ENCODE results near the gene CCL16. TPM values are rescaled to one million over a fixed set of nuclear protein-coding genes. Genes with fewer than 3 reads are reported as not detected.
"Not testable (repeated sequence)": the region's sequence is repeated elsewhere in the genome, so short reads cannot be mapped to it uniquely, and the experiment has no call there.

The CCL16 gene
- total RNA-seq, 1 donor from 2014 or later: not detected

DNA sequence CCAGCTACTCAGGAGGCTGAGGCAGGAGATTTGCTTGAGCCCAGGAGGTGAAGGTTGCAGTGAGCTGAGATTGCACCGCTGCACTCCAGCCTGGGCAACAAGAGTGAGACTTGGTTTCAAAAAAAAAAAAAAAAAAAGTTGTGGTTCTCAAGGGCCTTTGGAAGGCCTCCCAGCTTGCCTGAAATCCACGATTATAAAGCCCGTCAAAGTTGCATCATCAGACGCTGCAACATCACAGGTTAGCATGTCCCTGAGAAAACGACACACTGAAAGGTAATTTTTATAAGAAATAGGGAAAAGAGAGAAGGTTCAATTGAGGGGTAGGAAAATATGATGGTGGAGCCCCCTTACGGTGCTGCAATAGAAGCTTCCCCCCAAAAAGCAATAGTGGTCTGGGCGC lies 33.2 kb downstream of the CCL16 start:
- Mint-ChIP-seq H3K36me3 (ENCODE audit: low read depth) (no peaks in the 10 kb centered on the region), H3K4me3 (no peak overlapping the region), H3K27ac (no peak overlapping the region), H3K9me3 (no peaks in the 10 kb centered on the region), H3K27me3 (ENCODE audit: insufficient read depth) (peaks cover 11% of the 10 kb centered on the region), H3K4me1 (ENCODE audit: low read depth) (peaks cover 2% of the 10 kb centered on the region)
- intact Hi-C loops (cut with micrococcal nuclease): no loop called here
- no peak for DNase-seq (ENCODE audit: low spot score)

DNA sequence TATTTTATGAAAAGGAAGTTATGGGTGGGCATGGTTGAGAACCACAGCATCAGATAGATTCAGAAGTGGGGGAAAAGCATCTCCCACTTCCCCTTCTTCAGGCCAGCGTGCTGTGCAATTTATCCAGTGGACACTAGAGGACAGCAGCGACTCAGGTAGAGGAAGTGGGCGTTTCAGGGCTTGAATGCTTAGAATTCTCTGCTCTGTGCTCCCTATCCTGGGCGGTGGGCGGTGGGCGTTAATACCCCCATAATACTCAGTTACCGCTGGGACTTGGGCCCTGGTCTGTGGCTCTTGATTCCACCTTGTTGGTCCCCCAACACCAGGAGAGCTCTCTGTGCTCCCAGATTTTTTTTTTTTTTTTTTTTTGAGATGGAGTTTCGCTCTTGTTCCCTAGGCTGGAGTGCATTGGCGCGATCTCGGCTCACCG lies 34.1 kb downstream of the CCL16 start:
- Mint-ChIP-seq H3K4me1 (ENCODE audit: low read depth) (peaks cover 4% of the 10 kb centered on the region), H3K4me3 (no peak overlapping the region), H3K36me3 (ENCODE audit: low read depth) (no peaks in the 10 kb centered on the region), H3K27ac (no peak overlapping the region), H3K9me3 (no peaks in the 10 kb centered on the region), H3K27me3 (ENCODE audit: insufficient read depth) (peaks cover 4% of the 10 kb centered on the region)
- peak; percentile 24 for DNase-seq (ENCODE audit: low spot score)
- intact Hi-C loops (cut with micrococcal nuclease): no loop called here

DNA sequence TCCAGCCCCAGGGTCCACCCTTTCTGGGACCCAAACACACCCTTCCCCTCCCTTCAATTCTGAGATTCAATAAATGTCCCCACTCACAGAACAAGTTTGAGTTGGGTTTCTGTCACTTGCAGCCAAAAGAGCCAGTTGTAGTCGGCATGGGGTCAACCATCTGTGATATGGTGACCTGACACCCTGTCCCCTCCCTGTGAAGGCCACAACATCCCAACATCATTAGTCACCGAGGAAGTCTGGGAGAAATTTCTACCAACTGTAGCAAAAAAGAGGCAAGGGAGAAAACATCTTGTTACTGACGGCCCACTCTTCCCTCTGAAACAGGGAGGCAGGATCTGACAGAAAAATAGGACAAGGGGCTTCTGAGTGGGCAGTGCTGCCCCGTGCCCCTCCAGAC lies 37.1 kb downstream of the CCL16 start:
- peaks cover under 1% of the 10 kb centered on the region for H3K9me3 Mint-ChIP-seq
- peaks cover 6% of the 10 kb centered on the region for H3K27me3 Mint-ChIP-seq (ENCODE audit: insufficient read depth)
- H3K36me3 Mint-ChIP-seq (ENCODE audit: low read depth): no peaks in the 10 kb centered on the region
- peaks cover 4% of the 10 kb centered on the region for H3K4me1 Mint-ChIP-seq (ENCODE audit: low read depth)
- DNase-seq (ENCODE audit: low spot score): no peak
- intact Hi-C loops (cut with micrococcal nuclease): no loop called here
- H3K27ac Mint-ChIP-seq: no peak overlapping the region
- H3K4me3 Mint-ChIP-seq: no peak overlapping the region

DNA sequence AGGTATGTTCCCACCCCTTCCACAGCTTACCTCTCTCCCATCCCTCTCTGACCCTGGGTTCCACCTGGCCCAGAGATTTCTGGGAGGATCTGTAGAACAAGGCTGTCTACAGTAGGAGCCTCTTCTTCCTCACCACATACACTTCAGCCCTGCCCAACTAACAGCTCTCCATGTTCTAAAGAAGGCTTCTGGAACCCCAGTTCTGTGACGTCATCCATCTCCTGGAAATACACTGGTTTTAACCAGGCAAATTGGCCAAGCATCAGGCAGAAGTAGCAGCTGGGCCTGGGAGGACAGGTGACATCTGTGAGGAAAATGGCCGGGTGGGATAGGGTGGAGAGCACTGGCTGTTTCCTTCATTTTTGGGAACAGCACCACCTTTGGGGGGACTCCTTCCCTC lies 37.8 kb downstream of the CCL16 start, which contains the start of gene LYZL6:
TSS of gene LYZL6 (minus strand) at position 177 of the 400 bp plus-strand sequence. CDS start 4,357 bp downstream, outside the sequence.
- Mint-ChIP-seq H3K36me3 (ENCODE audit: low read depth) (no peaks in the 10 kb centered on the region), H3K4me1 (ENCODE audit: low read depth) (peaks cover 4% of the 10 kb centered on the region), H3K27ac (no peak within 1 kb of the TSS), H3K9me3 (peaks cover 5% of the 10 kb centered on the region), H3K4me3 (no peak within 1 kb of the TSS), H3K27me3 (ENCODE audit: insufficient read depth) (peaks cover 11% of the 10 kb centered on the region)
- intact Hi-C loops (cut with micrococcal nuclease): no loop called here
- DNase-seq (ENCODE audit: low spot score): no peak

DNA sequence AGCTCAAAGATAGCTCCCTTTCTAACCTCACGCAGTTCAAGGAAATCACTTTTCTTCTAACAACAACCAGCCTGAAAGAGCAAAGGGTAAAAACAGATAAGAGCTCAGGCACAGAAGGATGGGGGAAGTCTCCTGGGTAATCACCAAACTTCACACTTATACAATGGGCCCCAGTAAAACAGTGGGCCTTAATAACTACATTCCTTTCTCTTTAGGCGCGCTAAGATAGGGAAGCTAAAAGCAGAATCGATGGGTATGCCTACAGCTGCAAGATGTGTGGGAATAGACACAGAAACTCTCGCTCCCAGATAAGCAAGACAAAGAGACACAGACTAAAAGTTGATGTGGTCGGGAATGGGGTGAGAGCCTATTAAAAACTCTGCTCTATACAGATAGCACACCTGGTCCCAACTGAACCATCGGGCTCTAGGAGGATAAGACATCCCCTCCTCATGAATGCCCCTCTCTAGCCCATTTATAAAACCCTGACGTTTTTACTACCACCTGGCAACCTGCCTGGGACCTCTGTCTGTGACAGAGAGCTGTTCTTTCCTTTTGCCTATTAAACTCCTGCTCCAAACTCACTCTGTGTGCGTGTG lies 38.6 kb downstream of the CCL16 start:
- peaks cover 4% of the 10 kb centered on the region for H3K4me1 Mint-ChIP-seq (ENCODE audit: low read depth)
- H3K9me3 Mint-ChIP-seq: peaks cover 5% of the 10 kb centered on the region
- no peaks in the 10 kb centered on the region for H3K36me3 Mint-ChIP-seq (ENCODE audit: low read depth)
- H3K4me3 Mint-ChIP-seq: no peak overlapping the region
- intact Hi-C loops (cut with micrococcal nuclease): no loop called here
- no peak overlapping the region for H3K27ac Mint-ChIP-seq
- peaks cover 11% of the 10 kb centered on the region for H3K27me3 Mint-ChIP-seq (ENCODE audit: insufficient read depth)
- DNase-seq (ENCODE audit: low spot score): no peak

DNA sequence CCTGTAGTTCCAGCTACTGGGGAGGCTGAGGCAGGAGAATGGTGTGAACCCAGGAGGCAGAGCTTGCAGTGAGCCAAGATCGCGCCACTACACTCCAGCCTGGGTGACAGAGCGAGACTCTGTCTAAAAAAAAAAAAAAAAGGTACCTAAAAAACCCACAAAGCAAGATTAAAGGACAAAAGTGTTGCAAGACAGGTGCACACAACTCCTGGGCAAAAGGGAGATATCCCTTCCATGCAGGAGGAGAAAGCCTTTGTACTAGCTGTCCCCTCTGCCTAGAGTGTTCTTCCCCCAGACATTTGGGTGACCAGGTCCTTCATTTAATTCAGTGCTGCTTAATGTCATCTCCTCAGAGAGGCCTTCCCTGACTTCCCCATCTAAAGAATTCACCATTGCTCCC lies 42.8 kb downstream of the CCL16 start:
- intact Hi-C loops (cut with micrococcal nuclease); DNase-seq (ENCODE audit: low spot score); H3K27ac Mint-ChIP-seq; H3K9me3 Mint-ChIP-seq; H3K4me1 Mint-ChIP-seq (ENCODE audit: low read depth); H3K4me3 Mint-ChIP-seq; H3K36me3 Mint-ChIP-seq (ENCODE audit: low read depth): not testable (repeated sequence)
- H3K27me3 Mint-ChIP-seq (ENCODE audit: insufficient read depth): peaks cover 24% of the 10 kb centered on the region

DNA sequence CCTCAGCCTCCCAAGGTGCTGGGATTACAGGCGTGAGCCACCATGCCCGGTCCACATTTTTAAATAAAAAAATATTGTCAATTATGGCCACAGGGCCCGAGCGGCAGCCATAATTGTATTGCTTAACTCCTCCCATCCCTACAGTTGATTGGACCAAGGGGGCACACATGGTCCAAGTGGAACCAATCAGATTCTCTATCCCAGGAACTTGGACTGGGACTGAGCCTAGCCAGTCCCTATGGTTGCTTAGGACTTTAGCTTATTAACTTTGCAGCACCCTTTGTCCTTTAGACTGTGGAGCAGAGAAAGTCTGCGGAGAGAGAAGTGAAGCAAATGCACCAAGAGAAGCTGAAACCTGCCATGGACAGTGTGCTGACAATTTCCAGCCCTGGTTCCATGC lies 45.2 kb downstream of the CCL16 start:
- no peak overlapping the region for H3K4me3 Mint-ChIP-seq
- H3K36me3 Mint-ChIP-seq (ENCODE audit: low read depth): no peaks in the 10 kb centered on the region
- peaks cover 6% of the 10 kb centered on the region for H3K4me1 Mint-ChIP-seq (ENCODE audit: low read depth)
- H3K9me3 Mint-ChIP-seq: peaks cover 5% of the 10 kb centered on the region
- no peak for DNase-seq (ENCODE audit: low spot score)
- intact Hi-C loops (cut with micrococcal nuclease): no loop called here
- no peak overlapping the region for H3K27ac Mint-ChIP-seq
- peaks cover 22% of the 10 kb centered on the region for H3K27me3 Mint-ChIP-seq (ENCODE audit: insufficient read depth)

DNA sequence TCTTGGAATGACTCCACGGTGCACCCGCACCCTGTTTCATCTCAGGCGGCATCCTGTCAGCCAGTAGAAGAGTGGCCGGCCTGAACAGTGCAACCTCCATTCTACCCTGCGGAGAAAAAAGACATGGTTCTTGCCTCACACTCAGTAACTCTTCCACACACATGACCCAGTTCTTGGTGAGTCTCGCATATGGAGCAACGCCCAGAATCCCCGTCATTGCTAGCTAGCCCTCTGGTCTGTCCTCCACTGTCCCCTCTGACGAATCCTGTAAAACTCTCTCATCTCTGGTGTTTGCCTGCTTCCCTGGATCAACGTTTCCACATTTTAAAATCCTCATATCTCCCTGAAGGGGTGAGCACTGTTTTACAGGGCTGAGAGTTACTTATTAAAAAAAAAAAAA lies 46.5 kb downstream of the CCL16 start:
- DNase-seq (ENCODE audit: low spot score): no peak
- Mint-ChIP-seq H3K27ac (no peak overlapping the region), H3K9me3 (peaks cover 5% of the 10 kb centered on the region), H3K4me3 (no peak overlapping the region), H3K27me3 (ENCODE audit: insufficient read depth) (peaks cover 24% of the 10 kb centered on the region), H3K4me1 (ENCODE audit: low read depth) (peaks cover 19% of the 10 kb centered on the region), H3K36me3 (ENCODE audit: low read depth) (no peaks in the 10 kb centered on the region)
- intact Hi-C loops (cut with micrococcal nuclease): no loop called here

DNA sequence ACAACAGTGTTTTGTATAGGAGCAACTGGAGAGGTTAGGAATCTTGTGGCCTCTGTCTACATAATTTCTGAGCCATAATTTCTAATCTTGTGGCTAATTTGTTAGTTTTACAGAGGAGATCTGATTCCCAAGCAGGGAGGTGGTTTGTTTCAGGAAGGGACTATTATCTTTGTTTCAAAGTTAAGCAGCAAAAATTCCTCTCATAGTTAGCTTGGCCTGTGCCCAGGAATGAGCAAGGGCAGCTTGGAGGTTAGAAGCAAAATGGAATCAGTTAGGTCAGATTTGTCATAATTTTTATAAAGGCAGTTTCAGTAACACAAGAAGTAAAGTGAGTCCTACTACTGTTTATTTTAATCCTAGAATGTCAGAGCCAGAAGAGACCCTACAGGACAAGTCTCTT lies 48.7 kb downstream of the CCL16 start:
- Mint-ChIP-seq H3K27ac (no peak overlapping the region), H3K36me3 (ENCODE audit: low read depth) (peaks cover 5% of the 10 kb centered on the region), H3K4me3 (no peak overlapping the region), H3K27me3 (ENCODE audit: insufficient read depth) (peaks cover 18% of the 10 kb centered on the region), H3K4me1 (ENCODE audit: low read depth) (peaks cover 28% of the 10 kb centered on the region), H3K9me3 (no peaks in the 10 kb centered on the region)
- intact Hi-C loops (cut with micrococcal nuclease): no loop called here
- DNase-seq (ENCODE audit: low spot score): no peak

DNA sequence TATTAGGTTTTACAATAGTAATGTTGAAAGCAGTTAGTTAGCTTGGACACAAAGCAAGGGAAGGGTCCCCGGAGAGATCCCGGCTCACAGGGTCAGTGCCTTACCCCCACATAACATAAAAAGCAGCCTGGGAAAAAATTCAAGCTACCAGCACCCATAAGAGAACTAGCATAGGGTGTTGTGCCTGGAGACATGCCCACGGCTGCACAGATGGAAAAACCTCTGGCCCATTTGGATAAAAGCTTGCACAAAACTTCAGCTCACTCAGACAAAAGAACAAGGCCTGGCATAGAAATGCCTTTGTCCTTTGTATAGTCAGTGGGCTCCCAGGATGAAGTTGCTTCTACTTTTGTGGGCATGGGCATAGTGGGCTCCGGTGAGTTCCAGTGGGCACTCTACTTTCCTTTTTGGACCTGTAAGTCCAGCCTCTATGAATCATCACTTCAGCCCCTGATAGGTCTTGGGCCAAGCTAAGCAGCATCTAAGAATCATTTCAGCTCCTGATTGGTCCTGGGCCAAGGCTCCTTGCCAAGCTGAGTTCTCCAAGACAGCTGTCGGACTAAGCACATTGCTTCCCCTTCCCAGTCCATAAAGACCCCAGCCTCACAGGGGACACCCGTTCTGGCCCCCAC lies 49.4 kb downstream of the CCL16 start:
- Mint-ChIP-seq H3K27me3 (ENCODE audit: insufficient read depth) (peaks cover 18% of the 10 kb centered on the region), H3K27ac (no peak overlapping the region)

DNA sequence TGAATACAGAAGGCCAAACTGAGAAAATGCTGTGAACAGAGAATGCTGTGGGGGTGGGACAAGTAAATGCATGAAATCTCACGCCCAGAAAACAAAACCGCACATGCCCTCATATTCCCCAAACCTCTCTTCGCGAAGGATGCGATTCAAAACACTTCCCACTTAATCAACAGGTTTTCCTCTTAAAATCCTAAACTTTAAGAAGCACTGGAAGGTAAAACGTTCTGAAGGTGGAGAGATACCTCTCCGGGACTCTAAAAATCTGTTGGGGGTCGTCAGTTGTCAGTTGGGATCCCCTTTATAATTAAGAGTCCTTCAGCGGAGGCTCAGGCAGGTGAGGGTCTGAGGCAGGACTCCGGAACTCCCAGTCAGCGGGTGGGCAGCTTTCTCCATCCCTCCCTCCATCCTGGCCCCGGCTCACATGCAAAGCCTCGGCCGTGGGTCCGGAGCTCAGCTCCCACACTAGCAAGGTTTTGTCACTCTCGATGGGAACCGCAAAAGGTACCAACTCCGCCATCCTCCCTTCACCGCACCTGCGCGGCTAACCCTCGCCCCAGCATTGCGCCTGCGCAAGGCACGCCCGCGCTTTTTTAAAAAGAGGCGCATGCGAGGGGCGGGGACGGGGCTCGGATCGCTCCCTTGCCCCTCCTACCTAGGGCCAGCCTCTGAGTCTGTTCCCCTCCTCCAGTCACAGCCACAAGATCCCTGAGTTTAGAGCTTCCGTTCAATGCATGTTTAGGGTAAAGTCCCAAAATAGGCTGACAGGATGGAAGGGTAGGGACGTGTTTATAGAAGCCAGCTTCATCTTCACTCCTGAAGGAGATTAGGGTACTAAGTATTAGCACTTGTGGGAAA lies 50.9 kb downstream of the CCL16 start, which contains the start of gene RDM1:
TSS of gene RDM1 (minus strand) at position 563 of the 855 bp plus-strand sequence. CDS start at position 517, 46 bp downstream.
- peaks cover 18% of the 10 kb centered on the region for H3K27me3 Mint-ChIP-seq (ENCODE audit: insufficient read depth)
- peak within 1 kb of the TSS; percentile 88 for H3K4me3 Mint-ChIP-seq
- DNase-seq (ENCODE audit: low spot score): peak; percentile 89
- H3K4me1 Mint-ChIP-seq (ENCODE audit: low read depth): peaks cover 29% of the 10 kb centered on the region
- H3K27ac Mint-ChIP-seq: peak within 1 kb of the TSS; percentile 90
- H3K36me3 Mint-ChIP-seq (ENCODE audit: low read depth): peaks cover 5% of the 10 kb centered on the region
- H3K9me3 Mint-ChIP-seq: no peaks in the 10 kb centered on the region
- intact Hi-C loops (cut with micrococcal nuclease): loop anchor here (1.0 to 2.0 kb wide), 4 partner anchors 34 to 81 kb away; partner anchors contain the start of gene CCL5

More for the DNA sequence above, 49.4 kb downstream of the CCL16 start:
- Mint-ChIP-seq H3K36me3 (ENCODE audit: low read depth) (peaks cover 5% of the 10 kb centered on the region), H3K9me3 (no peaks in the 10 kb centered on the region), H3K4me3 (no peak overlapping the region), H3K4me1 (ENCODE audit: low read depth) (peaks cover 29% of the 10 kb centered on the region)
- DNase-seq (ENCODE audit: low spot score): no peak
- intact Hi-C loops (cut with micrococcal nuclease): loop anchor here (2.0 kb wide), 2 partner anchors 35 to 43 kb away; no protein-coding TSS in a partner anchor

DNA sequence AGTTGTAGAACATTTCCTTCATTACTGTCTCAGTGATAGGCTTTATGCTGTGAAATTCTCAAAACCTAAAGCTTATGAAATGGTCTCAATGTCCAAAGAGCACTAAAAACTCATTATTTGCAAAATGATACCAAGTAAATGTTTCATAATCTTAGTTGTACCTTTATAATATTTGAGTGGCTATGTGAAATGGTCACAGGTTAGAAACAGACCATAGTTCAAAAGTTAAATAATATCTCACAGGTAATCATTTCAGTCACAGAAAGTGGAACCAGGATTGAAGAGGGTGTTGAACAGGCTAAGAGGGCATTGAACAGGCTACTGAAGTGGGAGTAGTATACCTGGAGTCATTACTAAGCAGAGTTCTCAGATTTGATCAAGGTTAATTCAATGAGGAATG lies 53.6 kb downstream of the CCL16 start:
- no peak overlapping the region for H3K4me3 Mint-ChIP-seq
- H3K36me3 Mint-ChIP-seq (ENCODE audit: low read depth): peaks cover 14% of the 10 kb centered on the region
- intact Hi-C loops (cut with micrococcal nuclease): no loop called here
- no peaks in the 10 kb centered on the region for H3K9me3 Mint-ChIP-seq
- DNase-seq (ENCODE audit: low spot score): no peak
- no peak overlapping the region for H3K27ac Mint-ChIP-seq
- peaks cover 2% of the 10 kb centered on the region for H3K27me3 Mint-ChIP-seq (ENCODE audit: insufficient read depth)
- H3K4me1 Mint-ChIP-seq (ENCODE audit: low read depth): peaks cover 33% of the 10 kb centered on the region

Data from activated T-helper 1 cell treated with anti-CD3 and anti-CD28 coated beads, Interleukin-12 subunit alpha, Interleukin-12 subunit beta, Interleukin-2, Interleukin-4 antibody, amounts not matched to agents 30 ng/mL and 10 ng/mL and 1 ng/mL, durations not matched to agents 14 hours and 24 hours and 36 hours (primary cell).